ENCODE measurements around the gene EIF3D. TPM values are rescaled to one million over a fixed set of nuclear protein-coding genes. Genes with fewer than 3 reads are reported as not detected.

The EIF3D gene
- total and polyA plus RNA-seq, 2 of the 4 experiments (the other 2 are of a cell fraction), result 339 to 746 TPM

- no peak overlapping the region for H2BK20ac ChIP-seq (ENCODE audit: low read depth, low read length)
- no peaks in the 10 kb centered on the region for H4K20me1 ChIP-seq (ENCODE audit: insufficient read depth, low read length)
- no peak overlapping the region for H4K91ac ChIP-seq (ENCODE audit: insufficient read depth, low read depth, low read length)
- no peak overlapping the region for H3K56ac ChIP-seq (ENCODE audit: extremely low read depth, insufficient read depth, low read length)
- no peak for TF ChIP-seq ELK1 (IDR thresholded peaks at IDR 0.05; ENCODE audit: borderline replicate concordance, low read depth, low read length)
- no peak for TF ChIP-seq MAZ (IDR thresholded peaks at IDR 0.05; ENCODE audit: borderline replicate concordance, low read depth, low read length)
- TF ChIP-seq NFE2L2 (IDR thresholded peaks at IDR 0.05; ENCODE audit: low read depth, low read length), result no peak
- no peak for TF ChIP-seq FOS (IDR thresholded peaks at IDR 0.05; ENCODE audit: low read depth, low read length)
- TF ChIP-seq, protein P1, sequence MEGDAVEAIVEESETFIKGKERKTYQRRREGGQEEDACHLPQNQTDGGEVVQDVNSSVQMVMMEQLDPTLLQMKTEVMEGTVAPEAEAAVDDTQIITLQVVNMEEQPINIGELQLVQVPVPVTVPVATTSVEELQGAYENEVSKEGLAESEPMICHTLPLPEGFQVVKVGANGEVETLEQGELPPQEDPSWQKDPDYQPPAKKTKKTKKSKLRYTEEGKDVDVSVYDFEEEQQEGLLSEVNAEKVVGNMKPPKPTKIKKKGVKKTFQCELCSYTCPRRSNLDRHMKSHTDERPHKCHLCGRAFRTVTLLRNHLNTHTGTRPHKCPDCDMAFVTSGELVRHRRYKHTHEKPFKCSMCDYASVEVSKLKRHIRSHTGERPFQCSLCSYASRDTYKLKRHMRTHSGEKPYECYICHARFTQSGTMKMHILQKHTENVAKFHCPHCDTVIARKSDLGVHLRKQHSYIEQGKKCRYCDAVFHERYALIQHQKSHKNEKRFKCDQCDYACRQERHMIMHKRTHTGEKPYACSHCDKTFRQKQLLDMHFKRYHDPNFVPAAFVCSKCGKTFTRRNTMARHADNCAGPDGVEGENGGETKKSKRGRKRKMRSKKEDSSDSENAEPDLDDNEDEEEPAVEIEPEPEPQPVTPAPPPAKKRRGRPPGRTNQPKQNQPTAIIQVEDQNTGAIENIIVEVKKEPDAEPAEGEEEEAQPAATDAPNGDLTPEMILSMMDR (conservative IDR thresholded peaks at IDR 0.05; ENCODE audit: low read depth, low read length), result no peak
- no peak for TF ChIP-seq BHLHE40 (IDR thresholded peaks at IDR 0.05; ENCODE audit: low read depth, low read length)
- no peak for TF ChIP-seq SMC3 (IDR thresholded peaks at IDR 0.05; ENCODE audit: low read depth, low read length)
- TF ChIP-seq RAD21 (IDR thresholded peaks at IDR 0.05; ENCODE audit: low read length), result no peak
- peaks cover 3% of the 10 kb centered on the region for H3K4me1 ChIP-seq (ENCODE audit: control insufficient read depth, insufficient read depth, low read length)
- no peak overlapping the region for H2AK9ac ChIP-seq (replicated peaks; ENCODE audit: low read depth, low read length, poor library complexity)
- H2AK5ac ChIP-seq (ENCODE audit: low read depth, low read length), result no peak overlapping the region
- H3K27me3 ChIP-seq (ENCODE audit: control insufficient read depth, insufficient read depth, low read length), result no peaks in the 10 kb centered on the region
- WGBS, 2 experiments (ENCODE audit: extremely low coverage in 2 of 2, insufficient read length in 1 of 2), result no CpG with 5 or more reads among the region's 4 CpGs
- no peak overlapping the region for H2BK15ac ChIP-seq (ENCODE audit: low read depth, low read length)
- ATAC-seq (ENCODE audit: low read depth) (no peak), DNase-seq (no peak)
- in situ Hi-C loops (cut with MboI; ENCODE audit: low sequenced_read_pairs) (no loop called here), intact Hi-C loops (cut with micrococcal nuclease) (no loop called here), dilution Hi-C loops (cut with HindIII; ENCODE audit: low sequenced_read_pairs, unreplicated experiment) (no loop called here)
- H4K5ac ChIP-seq (ENCODE audit: low read depth, low read length), result no peak overlapping the region
- POLR2A ChIA-PET (ENCODE audit: unreplicated experiment), result no interaction called here
- no TSS peak for BruUV-seq (replicated peaks)
- H3K9ac ChIP-seq (ENCODE audit: low read depth, low read length), result no peak overlapping the region
- H3K18ac ChIP-seq (ENCODE audit: low read depth, low read length), result no peak overlapping the region
- no peaks in the 10 kb centered on the region for H3K9me3 ChIP-seq (ENCODE audit: control insufficient read depth, insufficient read depth, low read length)
- no peak overlapping the region for H3K14ac ChIP-seq (replicated peaks; ENCODE audit: low read depth, low read length)
- peaks cover 10 to 55% of the 10 kb centered on the region in 2 experiments for H3K79me1 ChIP-seq (ENCODE audit: low read depth in 1 of 2, low read length in 2 of 2)
- H3K23ac ChIP-seq (ENCODE audit: low read depth, low read length), result no peak overlapping the region
- H4K8ac ChIP-seq (ENCODE audit: low read depth in 2 of 2, low read length in 2 of 2), result no peak overlapping the region
- H3K4me3 ChIP-seq (ENCODE audit: insufficient read depth, low read depth, low read length), result no peak overlapping the region
- no peak overlapping the region for H2BK120ac ChIP-seq (ENCODE audit: low read depth, low read length)
- CTCF ChIA-PET, result interaction anchor here (0.7 kb wide), 1 partner anchor 130 kb away, joined by 3 read pairs; no protein-coding TSS in a partner anchor
- H3K36me3 ChIP-seq (ENCODE audit: control insufficient read depth, insufficient read depth, low read length), result peaks cover 35% of the 10 kb centered on the region
- H3K27ac ChIP-seq (ENCODE audit: insufficient read depth, low read length), result no peak overlapping the region
- H3K4me2 ChIP-seq (ENCODE audit: low read depth, low read length), result no peak overlapping the region
- no peak overlapping the region for H2BK5ac ChIP-seq (ENCODE audit: low read depth, low read length, poor library complexity, severe bottlenecking)
- H3K4ac ChIP-seq (ENCODE audit: low read depth, low read length), result no peak overlapping the region
- H2AFZ ChIP-seq (replicated peaks; ENCODE audit: low read length, poor library complexity), result no peak overlapping the region
- peaks cover 7% of the 10 kb centered on the region for H3K9me1 ChIP-seq (ENCODE audit: insufficient read depth, low read length)
Observed at GRCh38 chr22:36478966-36479365, 50.0 kb downstream of the EIF3D start.

Measured in IMR-90 (cell line).